HL-60 (cell line): Measurements from ENCODE around the gene FUT7.

Experiments
- CTCF ChIP-seq: IDR thresholded peaks from one replicate; pipeline ENCODE4 v1.5.1; 2011; ENCODE audit warnings: low read length, control low read depth, inconsistent platforms; ENCODE audit not compliant: insufficient read depth
- POLR2AphosphoS5 ChIP-seq: IDR thresholded peaks from 2 replicates; pipeline ENCODE4 v1.6.1; 2012; ENCODE audit warnings: low read depth
- TF ChIP-seq, protein P1 (sequence below): IDR thresholded peaks from 2 replicates; pipeline ENCODE4 v1.6.1; 2012; ENCODE audit warnings: low read depth; ENCODE audit not compliant: insufficient replicate concordance

DNA sequence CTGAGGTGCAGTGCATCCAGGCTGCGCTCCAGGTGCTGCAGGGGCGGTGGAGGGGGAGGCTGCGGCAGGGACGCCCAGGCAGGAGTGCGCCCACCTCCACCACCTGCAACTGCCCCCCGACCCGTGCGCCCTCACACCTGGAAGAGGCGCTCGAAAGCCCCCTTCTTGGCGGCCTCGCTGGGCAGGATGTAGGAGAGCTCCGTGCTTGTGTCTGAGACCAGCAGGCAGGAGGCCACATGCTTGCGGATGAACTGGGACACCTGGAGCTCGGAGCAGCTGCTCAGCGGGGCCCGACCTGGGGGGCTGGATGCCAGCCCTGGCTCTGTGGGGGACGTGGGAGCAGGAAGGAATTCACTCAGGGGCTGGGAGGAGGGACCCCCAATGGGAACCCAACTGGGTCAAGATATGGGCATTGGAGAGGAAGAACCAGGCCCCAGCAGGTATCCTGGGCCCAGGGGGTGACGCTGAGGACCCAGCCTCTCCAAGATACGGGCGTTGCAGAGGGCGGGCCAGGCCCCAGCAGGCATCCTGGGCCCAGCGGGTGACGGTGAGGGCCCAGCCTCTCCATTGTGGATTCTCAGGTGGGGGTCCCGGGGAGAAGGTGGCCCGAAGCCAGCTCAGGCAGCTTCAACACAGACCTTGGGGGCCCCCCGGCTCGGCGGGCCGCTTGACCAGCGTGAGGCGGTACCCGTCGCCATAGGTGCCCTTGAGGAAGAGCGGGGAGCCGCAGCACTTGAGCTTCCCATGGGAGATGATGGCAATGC is 16.9 kb downstream of the FUT7 start:
- no peak for TF ChIP-seq CTCF
- TF ChIP-seq POLR2AphosphoS5 = no peak
- TF ChIP-seq, protein P1, sequence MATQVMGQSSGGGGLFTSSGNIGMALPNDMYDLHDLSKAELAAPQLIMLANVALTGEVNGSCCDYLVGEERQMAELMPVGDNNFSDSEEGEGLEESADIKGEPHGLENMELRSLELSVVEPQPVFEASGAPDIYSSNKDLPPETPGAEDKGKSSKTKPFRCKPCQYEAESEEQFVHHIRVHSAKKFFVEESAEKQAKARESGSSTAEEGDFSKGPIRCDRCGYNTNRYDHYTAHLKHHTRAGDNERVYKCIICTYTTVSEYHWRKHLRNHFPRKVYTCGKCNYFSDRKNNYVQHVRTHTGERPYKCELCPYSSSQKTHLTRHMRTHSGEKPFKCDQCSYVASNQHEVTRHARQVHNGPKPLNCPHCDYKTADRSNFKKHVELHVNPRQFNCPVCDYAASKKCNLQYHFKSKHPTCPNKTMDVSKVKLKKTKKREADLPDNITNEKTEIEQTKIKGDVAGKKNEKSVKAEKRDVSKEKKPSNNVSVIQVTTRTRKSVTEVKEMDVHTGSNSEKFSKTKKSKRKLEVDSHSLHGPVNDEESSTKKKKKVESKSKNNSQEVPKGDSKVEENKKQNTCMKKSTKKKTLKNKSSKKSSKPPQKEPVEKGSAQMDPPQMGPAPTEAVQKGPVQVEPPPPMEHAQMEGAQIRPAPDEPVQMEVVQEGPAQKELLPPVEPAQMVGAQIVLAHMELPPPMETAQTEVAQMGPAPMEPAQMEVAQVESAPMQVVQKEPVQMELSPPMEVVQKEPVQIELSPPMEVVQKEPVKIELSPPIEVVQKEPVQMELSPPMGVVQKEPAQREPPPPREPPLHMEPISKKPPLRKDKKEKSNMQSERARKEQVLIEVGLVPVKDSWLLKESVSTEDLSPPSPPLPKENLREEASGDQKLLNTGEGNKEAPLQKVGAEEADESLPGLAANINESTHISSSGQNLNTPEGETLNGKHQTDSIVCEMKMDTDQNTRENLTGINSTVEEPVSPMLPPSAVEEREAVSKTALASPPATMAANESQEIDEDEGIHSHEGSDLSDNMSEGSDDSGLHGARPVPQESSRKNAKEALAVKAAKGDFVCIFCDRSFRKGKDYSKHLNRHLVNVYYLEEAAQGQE = no peak
